HCT116 (cell line): Measurements from ENCODE around the gene CAMKK2.

Experiments
- CTCF ChIP-seq, 3 experiments: fragments of 200-600 bp in 1 of 3; sonication (generic) in 1 of 3; IDR thresholded peaks in 2 of 3; conservative IDR thresholded peaks in 1 of 3; 2 replicates each; pipeline ENCODE4 v1.5.1; 2012 to 2017; ENCODE audit warnings: low read depth in 2 of 3, low read length in 2 of 3, antibody characterized with exemption in 1 of 3, borderline replicate concordance in 1 of 3, control low read depth in 1 of 3, mild to moderate bottlenecking in 1 of 3, mixed read lengths in 1 of 3, mixed run types in 1 of 3, moderate library complexity in 1 of 3; ENCODE audit not compliant: insufficient read depth in 1 of 3
- POLR2A ChIP-seq: IDR thresholded peaks from 2 replicates; pipeline ENCODE4 v1.7.0; 2011; ENCODE audit warnings: borderline replicate concordance; ENCODE audit not compliant: insufficient read depth, insufficient read length; ENCODE audit errors: extremely low read depth
- POLR2AphosphoS5 ChIP-seq: IDR thresholded peaks from 2 replicates; pipeline ENCODE4 v1.6.1; 2011; ENCODE audit warnings: mild to moderate bottlenecking, low read depth, low read length, moderate library complexity
- REST ChIP-seq: IDR thresholded peaks from 2 replicates; pipeline ENCODE4 v1.6.1; 2012; ENCODE audit warnings: low read depth
- SIN3A ChIP-seq: IDR thresholded peaks from 2 replicates; pipeline ENCODE4 v1.6.1; 2012; ENCODE audit warnings: low read depth
- TCF7L2 ChIP-seq: IDR thresholded peaks from 2 replicates; pipeline ENCODE4 v1.7.0; 2011; ENCODE audit warnings: borderline replicate concordance, inconsistent platforms; ENCODE audit not compliant: insufficient read depth, insufficient read length; ENCODE audit errors: extremely low read depth

GRCh38 chr12:121189619-121190155 is 106.8 kb downstream of the CAMKK2 start:
- TF ChIP-seq POLR2AphosphoS5 (no peak), POLR2A (no peak), CTCF (IDR thresholded peaks at IDR 0.05 in 2 of 3, conservative IDR thresholded peaks at IDR 0.05 in 1 of 3; ENCODE audit: borderline replicate concordance in 1 of 3, insufficient read depth in 1 of 3, low read depth in 2 of 3, low read length in 2 of 3) (no peak), SIN3A (no peak), REST (no peak), TCF7L2 (no peak)
